ENCODE measurements around the gene AGO3. TPM values are rescaled to one million over a fixed set of nuclear protein-coding genes. Genes with fewer than 3 reads are reported as not detected.
A peak's percentile ranks its signal among the peaks of the same experiment; 100 is the strongest.

The AGO3 gene
- total and polyA plus RNA-seq, 5 donors: 3.8 to 24.1 (median 19.6) TPM

GRCh38 chr1:36089393-36090121 lies 158.7 kb downstream of the AGO3 start:
- Histone ChIP-seq H3K27me3 (ENCODE audit: control insufficient read depth, insufficient read depth) (no peaks in the 10 kb centered on the region), H3K4me1 (ENCODE audit: control insufficient read depth, insufficient read depth, low read length) (peaks cover 3% of the 10 kb centered on the region), H3K27ac (ENCODE audit: low read length) (peak overlapping the region; percentile 6), H3K9me3 (ENCODE audit: control insufficient read depth, low read length) (no peaks in the 10 kb centered on the region), H3K4me3 (ENCODE audit: low read length) (peak overlapping the region; percentile 54)
- DNase-seq (peak in 1 of 3 donors; percentile 56), ATAC-seq (no peak)
- 6% methylated on average over 32 of the region's 32 CpGs for WGBS
- intact Hi-C loops (cut with DNase I): no loop called here

GRCh38 chr1:36091141-36091540 lies 160.2 kb downstream of the AGO3 start:
- WGBS: 92% methylated on average over 4 of the region's 4 CpGs
- Histone ChIP-seq H3K27ac (ENCODE audit: low read length) (no peak overlapping the region), H3K9me3 (ENCODE audit: control insufficient read depth, low read length) (no peaks in the 10 kb centered on the region), H3K4me1 (ENCODE audit: control insufficient read depth, insufficient read depth, low read length) (peaks cover 3% of the 10 kb centered on the region), H3K27me3 (ENCODE audit: control insufficient read depth, insufficient read depth) (no peaks in the 10 kb centered on the region), H3K4me3 (ENCODE audit: low read length) (no peak overlapping the region)
- peak in 1 of 3 donors; percentile 32 for DNase-seq
- intact Hi-C loops (cut with DNase I): no loop called here
- ATAC-seq: no peak

- DNase-seq (peak in 1 of 3 donors; percentile 31), ATAC-seq (no peak)
- Histone ChIP-seq H3K4me1 (ENCODE audit: control insufficient read depth, insufficient read depth, low read length) (peaks cover 3% of the 10 kb centered on the region), H3K27me3 (ENCODE audit: control insufficient read depth, insufficient read depth) (no peaks in the 10 kb centered on the region), H3K27ac (ENCODE audit: low read length) (no peak overlapping the region), H3K9me3 (ENCODE audit: control insufficient read depth, low read length) (no peaks in the 10 kb centered on the region), H3K4me3 (ENCODE audit: low read length) (no peak overlapping the region)
- 94% methylated on average over 13 of the region's 13 CpGs for WGBS
- intact Hi-C loops (cut with DNase I): no loop called here
These were observed 160.8 kb downstream of the AGO3 start for GRCh38 chr1:36091698-36092097.

GRCh38 chr1:36092166-36092797 lies 161.4 kb downstream of the AGO3 start:
- H3K9me3 ChIP-seq (ENCODE audit: control insufficient read depth, low read length): no peaks in the 10 kb centered on the region
- DNase-seq: peak in 1 of 3 donors; percentile 50
- no peak overlapping the region for H3K4me3 ChIP-seq (ENCODE audit: low read length)
- ATAC-seq: no peak
- 90% methylated on average over 17 of the region's 17 CpGs for WGBS
- H3K4me1 ChIP-seq (ENCODE audit: control insufficient read depth, insufficient read depth, low read length): peaks cover 3% of the 10 kb centered on the region
- no peak overlapping the region for H3K27ac ChIP-seq (ENCODE audit: low read length)
- intact Hi-C loops (cut with DNase I): no loop called here
- no peaks in the 10 kb centered on the region for H3K27me3 ChIP-seq (ENCODE audit: control insufficient read depth, insufficient read depth)

- H3K4me3 ChIP-seq (ENCODE audit: low read length): no peak overlapping the region
- no peak for DNase-seq
- intact Hi-C loops (cut with DNase I): no loop called here
- no peak overlapping the region for H3K27ac ChIP-seq (ENCODE audit: low read length)
- 90% methylated on average over 9 of the region's 9 CpGs for WGBS
- H3K9me3 ChIP-seq (ENCODE audit: control insufficient read depth, low read length): no peaks in the 10 kb centered on the region
- ATAC-seq: no peak
- no peaks in the 10 kb centered on the region for H3K27me3 ChIP-seq (ENCODE audit: control insufficient read depth, insufficient read depth)
- peaks cover 3% of the 10 kb centered on the region for H3K4me1 ChIP-seq (ENCODE audit: control insufficient read depth, insufficient read depth, low read length)
These were observed 161.9 kb downstream of the AGO3 start for GRCh38 chr1:36092798-36093185.

GRCh38 chr1:36093226-36093625 lies 162.3 kb downstream of the AGO3 start:
- no peak overlapping the region for H3K27ac ChIP-seq (ENCODE audit: low read length)
- H3K9me3 ChIP-seq (ENCODE audit: control insufficient read depth, low read length): no peaks in the 10 kb centered on the region
- DNase-seq: peak in 1 of 3 donors; percentile 58
- peaks cover 3% of the 10 kb centered on the region for H3K4me1 ChIP-seq (ENCODE audit: control insufficient read depth, insufficient read depth, low read length)
- 72% methylated on average over 7 of the region's 7 CpGs for WGBS
- ATAC-seq: no peak
- H3K4me3 ChIP-seq (ENCODE audit: low read length): no peak overlapping the region
- no peaks in the 10 kb centered on the region for H3K27me3 ChIP-seq (ENCODE audit: control insufficient read depth, insufficient read depth)
- intact Hi-C loops (cut with DNase I): no loop called here

- no peak overlapping the region for H3K27ac ChIP-seq (ENCODE audit: low read length)
- DNase-seq (no peak), ATAC-seq (no peak)
- H3K4me1 ChIP-seq (ENCODE audit: control insufficient read depth, insufficient read depth, low read length): peaks cover 3% of the 10 kb centered on the region
- no peaks in the 10 kb centered on the region for H3K27me3 ChIP-seq (ENCODE audit: control insufficient read depth, insufficient read depth)
- intact Hi-C loops (cut with DNase I): no loop called here
- H3K4me3 ChIP-seq (ENCODE audit: low read length): no peak overlapping the region
- WGBS: 84% methylated on average over 3 of the region's 3 CpGs
- no peaks in the 10 kb centered on the region for H3K9me3 ChIP-seq (ENCODE audit: control insufficient read depth, low read length)
These were observed 163.0 kb downstream of the AGO3 start for GRCh38 chr1:36093929-36094328.

- Histone ChIP-seq H3K4me3 (ENCODE audit: low read length) (no peak overlapping the region), H3K4me1 (ENCODE audit: control insufficient read depth, insufficient read depth, low read length) (peaks cover under 1% of the 10 kb centered on the region), H3K9me3 (ENCODE audit: control insufficient read depth, low read length) (no peaks in the 10 kb centered on the region), H3K27me3 (ENCODE audit: control insufficient read depth, insufficient read depth) (no peaks in the 10 kb centered on the region), H3K27ac (ENCODE audit: low read length) (no peak overlapping the region)
- 86% methylated on average over 8 of the region's 8 CpGs for WGBS
- intact Hi-C loops (cut with DNase I): loop anchor here in 1 of 4 donors (5.0 kb wide), 1 partner anchor 328 kb away; no protein-coding TSS in a partner anchor
- no peak for DNase-seq
- ATAC-seq: no peak
These were observed 163.7 kb downstream of the AGO3 start for GRCh38 chr1:36094621-36095061.

- DNase-seq (peak; percentile 45 to 59 (median 57)), ATAC-seq (peak; percentile 5 to 61)
- WGBS: 55% methylated on average over 15 of the region's 15 CpGs
- Histone ChIP-seq H3K4me3 (ENCODE audit: low read length) (no peak overlapping the region), H3K27ac (ENCODE audit: low read length) (no peak overlapping the region), H3K4me1 (ENCODE audit: control insufficient read depth, insufficient read depth, low read length) (no peaks in the 10 kb centered on the region), H3K27me3 (ENCODE audit: control insufficient read depth, insufficient read depth) (no peaks in the 10 kb centered on the region), H3K9me3 (ENCODE audit: control insufficient read depth, low read length) (no peaks in the 10 kb centered on the region)
- intact Hi-C loops (cut with DNase I): loop anchor here in 2 of 4 donors (2.0 to 5.0 kb wide), 2 partner anchors 39 to 326 kb away; no protein-coding TSS in a partner anchor
These were observed 165.0 kb downstream of the AGO3 start for GRCh38 chr1:36095760-36096405.

GRCh38 chr1:36096500-36097432 lies 165.9 kb downstream of the AGO3 start:
- Histone ChIP-seq H3K4me1 (ENCODE audit: control insufficient read depth, insufficient read depth, low read length) (no peaks in the 10 kb centered on the region), H3K4me3 (ENCODE audit: low read length) (no peak overlapping the region), H3K27ac (ENCODE audit: low read length) (no peak overlapping the region), H3K9me3 (ENCODE audit: control insufficient read depth, low read length) (no peaks in the 10 kb centered on the region), H3K27me3 (ENCODE audit: control insufficient read depth, insufficient read depth) (no peaks in the 10 kb centered on the region)
- peak in 1 of 2 donors; percentile 5 for ATAC-seq
- 62% methylated on average over 16 of the region's 16 CpGs for WGBS
- intact Hi-C loops (cut with DNase I): loop anchor here in 2 of 4 donors (2.0 to 5.0 kb wide), 2 partner anchors 38 to 326 kb away; no protein-coding TSS in a partner anchor
- peak in 1 of 3 donors; percentile 42 for DNase-seq

Data from right cardiac atrium (tissue), 5 donors.